ENCODE data around the gene ESR1.
A peak's percentile ranks its signal among the peaks of the same experiment; 100 is the strongest.

ESR1 gene

GRCh38 chr6:151869787-151870186 lies 62.3 kb downstream of the ESR1 start:
- no peak for TF ChIP-seq CTCF (conservative IDR thresholded peaks at IDR 0.05; ENCODE audit: low read depth, low read length)
- Histone ChIP-seq H4K20me1 (ENCODE audit: insufficient read depth) (no peaks in the 10 kb centered on the region), H3K36me3 (ENCODE audit: insufficient read depth) (no peaks in the 10 kb centered on the region), H3K27ac (peak overlapping the region; percentile 57; the same call in 1 of the 2 replicates), H3K4me3 (IDR thresholded peaks at IDR 0.05; ENCODE audit: insufficient read depth, low read depth, low read length) (no peak overlapping the region), H3K4me1 (ENCODE audit: low read depth, poor library complexity, severe bottlenecking) (peaks cover 45% of the 10 kb centered on the region), H3K9ac (no peak overlapping the region), H3K27me3 (ENCODE audit: insufficient read depth, low read depth) (no peaks in the 10 kb centered on the region), H3K4me2 (peak overlapping the region; percentile 68), H2AFZ (ENCODE audit: low read depth) (no peak overlapping the region), H3K79me2 (ENCODE audit: insufficient read depth, low read depth) (no peaks in the 10 kb centered on the region; the same call in 1 of the 2 replicates)

DNA sequence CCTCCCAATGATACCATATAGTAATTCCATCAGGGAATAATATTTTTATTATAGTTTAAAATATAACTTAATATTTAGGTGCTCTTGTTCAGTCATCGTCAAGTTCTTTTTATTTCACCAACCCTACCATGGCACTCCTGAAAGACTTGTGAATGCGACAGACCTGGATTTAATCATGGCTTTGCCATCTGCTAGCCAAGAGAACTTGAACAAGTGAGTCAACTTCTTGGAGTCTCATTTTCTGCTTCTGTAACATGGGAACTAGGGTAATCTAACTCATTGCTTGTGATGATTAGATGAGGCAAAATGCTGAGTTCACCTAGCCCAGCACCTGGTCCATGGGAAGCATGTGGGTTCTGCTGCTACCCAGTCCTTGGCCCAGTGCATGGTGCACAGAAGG lies 62.9 kb downstream of the ESR1 start:
- no peaks in the 10 kb centered on the region for H4K20me1 ChIP-seq (ENCODE audit: insufficient read depth)
- no peak overlapping the region for H3K4me3 ChIP-seq (IDR thresholded peaks at IDR 0.05; ENCODE audit: insufficient read depth, low read depth, low read length)
- H3K36me3 ChIP-seq (ENCODE audit: insufficient read depth): no peaks in the 10 kb centered on the region
- no peak overlapping the region for H3K9ac ChIP-seq
- TF ChIP-seq CTCF (conservative IDR thresholded peaks at IDR 0.05; ENCODE audit: low read depth, low read length): no peak
- peak overlapping the region; percentile 68; the same call in 1 of the 2 replicates for H3K4me2 ChIP-seq
- H3K27ac ChIP-seq: no peak overlapping the region
- H3K27me3 ChIP-seq (ENCODE audit: insufficient read depth, low read depth): no peaks in the 10 kb centered on the region
- H3K4me1 ChIP-seq (ENCODE audit: low read depth, poor library complexity, severe bottlenecking): peaks cover 45% of the 10 kb centered on the region
- H2AFZ ChIP-seq (ENCODE audit: low read depth): no peak overlapping the region
- no peaks in the 10 kb centered on the region; the same call in 1 of the 2 replicates for H3K79me2 ChIP-seq (ENCODE audit: insufficient read depth, low read depth)

GRCh38 chr6:151875524-151875923 lies 68.0 kb downstream of the ESR1 start:
- Histone ChIP-seq H3K4me3 (IDR thresholded peaks at IDR 0.05; ENCODE audit: insufficient read depth, low read depth, low read length) (no peak overlapping the region), H2AFZ (ENCODE audit: low read depth) (no peak overlapping the region), H3K27me3 (ENCODE audit: insufficient read depth, low read depth) (no peaks in the 10 kb centered on the region), H4K20me1 (ENCODE audit: insufficient read depth) (no peaks in the 10 kb centered on the region), H3K9ac (no peak overlapping the region), H3K27ac (no peak overlapping the region), H3K79me2 (ENCODE audit: insufficient read depth, low read depth) (no peaks in the 10 kb centered on the region; the same call in 1 of the 2 replicates), H3K4me2 (no peak overlapping the region), H3K4me1 (ENCODE audit: low read depth, poor library complexity, severe bottlenecking) (peaks cover 3% of the 10 kb centered on the region), H3K36me3 (ENCODE audit: insufficient read depth) (no peaks in the 10 kb centered on the region)
- no peak for TF ChIP-seq CTCF (conservative IDR thresholded peaks at IDR 0.05; ENCODE audit: low read depth, low read length)

DNA sequence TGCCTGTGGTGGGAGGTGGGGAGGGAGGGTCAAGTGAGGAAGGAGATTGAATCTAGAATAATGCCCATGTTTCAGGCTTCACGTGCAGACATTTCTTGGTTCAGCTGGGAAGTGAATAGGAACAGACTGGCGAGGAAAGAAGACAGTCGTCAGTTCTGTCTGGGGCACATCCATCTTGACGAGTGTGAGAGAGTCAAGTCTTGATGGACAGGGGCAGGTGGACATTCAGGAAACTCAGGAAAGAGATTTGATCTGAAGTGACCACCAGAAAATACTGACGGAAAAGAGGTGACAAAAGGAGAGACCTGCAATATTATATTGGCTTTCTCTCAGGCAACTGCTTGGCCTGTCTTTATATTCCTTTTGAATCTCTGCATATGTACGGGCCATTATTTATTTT lies 68.6 kb downstream of the ESR1 start:
- Histone ChIP-seq H3K79me2 (ENCODE audit: insufficient read depth, low read depth) (no peaks in the 10 kb centered on the region), H3K4me1 (ENCODE audit: low read depth, poor library complexity, severe bottlenecking) (no peaks in the 10 kb centered on the region), H3K27ac (no peak overlapping the region), H3K9ac (no peak overlapping the region), H3K4me2 (no peak overlapping the region), H3K36me3 (ENCODE audit: insufficient read depth) (no peaks in the 10 kb centered on the region), H3K4me3 (IDR thresholded peaks at IDR 0.05; ENCODE audit: insufficient read depth, low read depth, low read length) (no peak overlapping the region), H2AFZ (ENCODE audit: low read depth) (no peak overlapping the region), H4K20me1 (ENCODE audit: insufficient read depth) (no peaks in the 10 kb centered on the region), H3K27me3 (ENCODE audit: insufficient read depth, low read depth) (no peaks in the 10 kb centered on the region)
- TF ChIP-seq CTCF (conservative IDR thresholded peaks at IDR 0.05; ENCODE audit: low read depth, low read length): no peak

Data from KMS-11 (cell line).